GM19455 (cell line): ENCODE measurements around the gene CENPF.

Source experiments
- ATAC-seq: cut with Tn5 transposase; IDR thresholded peaks from one replicate; pipeline ENCODE4 v1.9.1; 2021; ENCODE audit not compliant: unreplicated experiment

CENPF gene

DNA sequence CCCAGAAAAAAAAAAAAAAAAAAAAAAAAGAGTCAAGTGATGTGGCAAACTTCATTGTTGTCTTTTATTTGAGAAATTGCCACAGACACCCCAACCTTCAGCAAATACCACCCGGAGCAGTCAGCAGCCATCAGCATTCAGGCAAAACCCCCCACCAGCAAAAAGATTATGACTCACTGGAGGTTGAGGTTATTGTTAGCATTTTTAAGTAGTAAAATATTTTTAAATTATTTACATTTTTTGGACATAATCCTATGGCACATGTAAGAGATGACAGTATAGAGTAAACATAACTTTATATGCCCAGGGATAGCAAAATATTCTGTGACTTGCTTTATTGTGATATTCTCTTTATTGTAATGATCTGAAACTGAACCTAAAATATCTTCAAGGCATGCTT is 95.6 kb downstream of the CENPF start:
- no peak for ATAC-seq

- no peak for ATAC-seq
Measured at GRCh38 chr1:214700437-214700836, 97.4 kb downstream of the CENPF start.

- no peak for ATAC-seq
Measured at GRCh38 chr1:214702556-214702955, 99.6 kb downstream of the CENPF start.

- no peak for ATAC-seq
Measured at GRCh38 chr1:214707306-214708087, 104.5 kb downstream of the CENPF start.

DNA sequence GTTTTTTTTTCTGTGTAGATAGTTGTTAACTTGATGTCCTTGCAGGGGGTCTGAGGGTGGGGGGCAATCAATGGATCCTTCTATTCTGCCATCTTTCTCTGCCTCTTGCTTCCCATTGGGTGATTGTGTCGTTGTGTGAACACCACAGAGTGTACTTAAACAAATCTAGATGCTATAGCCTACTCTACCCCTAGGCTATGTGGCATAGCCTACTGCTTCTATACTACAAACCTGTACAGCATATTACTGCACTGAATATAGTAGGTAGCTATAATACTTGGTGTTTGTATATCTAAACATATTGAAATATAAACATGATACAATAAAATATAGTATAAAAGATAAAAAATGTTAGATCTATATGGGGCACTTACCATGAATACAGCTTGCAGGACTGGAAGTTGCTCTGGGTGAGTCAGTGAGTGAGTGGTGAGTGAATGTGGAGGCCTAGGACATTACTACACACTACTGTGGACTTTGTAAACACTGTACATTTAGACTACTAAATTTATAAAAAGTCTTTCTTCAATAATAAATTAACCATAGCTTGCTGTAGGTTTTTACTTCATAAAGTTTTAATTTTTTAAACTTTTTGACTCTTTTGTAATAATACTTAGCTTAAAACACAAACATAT is 105.4 kb downstream of the CENPF start:
- no peak for ATAC-seq

- ATAC-seq: no peak
Measured at GRCh38 chr1:214709241-214709640, 106.2 kb downstream of the CENPF start.

- no peak for ATAC-seq
Measured at GRCh38 chr1:214712737-214713136, 109.7 kb downstream of the CENPF start.
